ENCODE data around the gene EPHA6. TPM values are rescaled to one million over a fixed set of nuclear protein-coding genes. Genes with fewer than 3 reads are reported as not detected.

EPHA6 gene
- total and polyA plus RNA-seq, 10 of the 15 experiments (the other 5 are each of a cell fraction or from before 2014, with no cell fraction given), result not detected

DNA sequence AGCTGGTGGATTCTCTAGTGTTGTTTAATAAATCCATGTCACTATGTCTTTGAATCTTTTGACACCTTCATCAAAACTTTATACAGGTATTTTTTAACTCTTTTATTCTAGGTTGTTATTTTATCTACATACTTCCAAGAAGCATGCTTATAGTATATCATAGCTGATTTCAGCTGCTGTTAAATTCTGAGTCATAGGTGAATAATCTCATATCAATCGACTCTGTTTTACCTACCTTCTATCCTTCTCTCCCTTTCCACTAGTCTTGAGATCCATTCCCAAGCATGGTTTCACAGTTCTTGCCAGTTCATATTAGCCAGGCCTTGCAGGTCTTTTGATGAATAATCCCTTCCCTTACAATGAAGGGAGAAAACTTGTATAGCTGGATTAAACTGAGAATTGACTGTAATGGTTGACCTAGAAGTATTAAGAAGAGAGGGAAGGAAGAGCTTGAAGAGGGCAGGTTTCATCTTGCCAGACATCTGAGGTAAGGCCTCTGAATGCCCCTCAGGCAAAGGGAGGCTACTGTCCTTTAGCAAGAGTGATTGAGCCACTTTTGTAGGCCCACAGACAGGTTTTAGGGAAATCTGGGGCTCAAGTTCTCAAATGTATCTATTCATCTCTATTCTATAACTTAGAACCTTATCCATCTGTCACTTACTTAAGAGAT, 146.4 kb downstream of the EPHA6 start (continued):
- no peak for TF ChIP-seq ATF7 (IDR thresholded peaks at IDR 0.05; ENCODE audit: low read depth)

DNA sequence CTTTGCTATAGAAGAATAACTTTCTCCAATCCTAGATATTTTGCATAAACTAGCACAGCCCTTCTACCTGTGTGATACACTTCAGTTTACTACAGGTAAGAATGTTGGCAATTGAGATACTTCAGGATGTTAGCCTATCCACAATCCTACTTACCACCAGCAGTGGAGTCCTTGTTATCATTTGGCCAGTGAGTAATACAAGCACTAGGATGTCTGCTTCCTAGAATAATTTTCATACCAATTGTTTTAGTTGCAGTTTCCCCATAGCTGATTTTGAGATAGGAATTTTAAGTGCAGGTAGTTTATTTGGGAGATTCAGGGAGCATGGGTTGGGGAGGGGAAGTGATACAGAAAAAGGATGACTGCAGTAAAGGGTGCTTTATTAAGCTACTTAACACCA, 147.2 kb downstream of the EPHA6 start:
- in situ Hi-C loops (cut with MboI), result no loop called here
- TF ChIP-seq BCL11A (IDR thresholded peaks at IDR 0.05; ENCODE audit: low read depth, low read length), result no peak
- TF ChIP-seq, protein P1, sequence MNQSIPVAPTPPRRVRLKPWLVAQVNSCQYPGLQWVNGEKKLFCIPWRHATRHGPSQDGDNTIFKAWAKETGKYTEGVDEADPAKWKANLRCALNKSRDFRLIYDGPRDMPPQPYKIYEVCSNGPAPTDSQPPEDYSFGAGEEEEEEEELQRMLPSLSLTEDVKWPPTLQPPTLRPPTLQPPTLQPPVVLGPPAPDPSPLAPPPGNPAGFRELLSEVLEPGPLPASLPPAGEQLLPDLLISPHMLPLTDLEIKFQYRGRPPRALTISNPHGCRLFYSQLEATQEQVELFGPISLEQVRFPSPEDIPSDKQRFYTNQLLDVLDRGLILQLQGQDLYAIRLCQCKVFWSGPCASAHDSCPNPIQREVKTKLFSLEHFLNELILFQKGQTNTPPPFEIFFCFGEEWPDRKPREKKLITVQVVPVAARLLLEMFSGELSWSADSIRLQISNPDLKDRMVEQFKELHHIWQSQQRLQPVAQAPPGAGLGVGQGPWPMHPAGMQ (IDR thresholded peaks at IDR 0.05; ENCODE audit: borderline replicate concordance), result no peak
- no peak for TF ChIP-seq PAX8 (IDR thresholded peaks at IDR 0.05)
- TF ChIP-seq ZZZ3 (IDR thresholded peaks at IDR 0.05; ENCODE audit: control insufficient read depth, insufficient read length, low read depth), result no peak
- TF ChIP-seq SRF (IDR thresholded peaks at IDR 0.05; ENCODE audit: low read depth in 2 of 2, low read length in 2 of 2), result no peak
- TF ChIP-seq, protein P2, sequence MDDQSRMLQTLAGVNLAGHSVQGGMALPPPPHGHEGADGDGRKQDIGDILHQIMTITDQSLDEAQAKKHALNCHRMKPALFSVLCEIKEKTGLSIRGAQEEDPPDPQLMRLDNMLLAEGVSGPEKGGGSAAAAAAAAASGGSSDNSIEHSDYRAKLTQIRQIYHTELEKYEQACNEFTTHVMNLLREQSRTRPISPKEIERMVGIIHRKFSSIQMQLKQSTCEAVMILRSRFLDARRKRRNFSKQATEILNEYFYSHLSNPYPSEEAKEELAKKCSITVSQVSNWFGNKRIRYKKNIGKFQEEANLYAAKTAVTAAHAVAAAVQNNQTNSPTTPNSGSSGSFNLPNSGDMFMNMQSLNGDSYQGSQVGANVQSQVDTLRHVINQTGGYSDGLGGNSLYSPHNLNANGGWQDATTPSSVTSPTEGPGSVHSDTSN (IDR thresholded peaks at IDR 0.05; ENCODE audit: insufficient replicate concordance, low read depth, low read length), result no peak
- no peak for TF ChIP-seq ZNF217 (IDR thresholded peaks at IDR 0.05)
- TF ChIP-seq, protein P3, sequence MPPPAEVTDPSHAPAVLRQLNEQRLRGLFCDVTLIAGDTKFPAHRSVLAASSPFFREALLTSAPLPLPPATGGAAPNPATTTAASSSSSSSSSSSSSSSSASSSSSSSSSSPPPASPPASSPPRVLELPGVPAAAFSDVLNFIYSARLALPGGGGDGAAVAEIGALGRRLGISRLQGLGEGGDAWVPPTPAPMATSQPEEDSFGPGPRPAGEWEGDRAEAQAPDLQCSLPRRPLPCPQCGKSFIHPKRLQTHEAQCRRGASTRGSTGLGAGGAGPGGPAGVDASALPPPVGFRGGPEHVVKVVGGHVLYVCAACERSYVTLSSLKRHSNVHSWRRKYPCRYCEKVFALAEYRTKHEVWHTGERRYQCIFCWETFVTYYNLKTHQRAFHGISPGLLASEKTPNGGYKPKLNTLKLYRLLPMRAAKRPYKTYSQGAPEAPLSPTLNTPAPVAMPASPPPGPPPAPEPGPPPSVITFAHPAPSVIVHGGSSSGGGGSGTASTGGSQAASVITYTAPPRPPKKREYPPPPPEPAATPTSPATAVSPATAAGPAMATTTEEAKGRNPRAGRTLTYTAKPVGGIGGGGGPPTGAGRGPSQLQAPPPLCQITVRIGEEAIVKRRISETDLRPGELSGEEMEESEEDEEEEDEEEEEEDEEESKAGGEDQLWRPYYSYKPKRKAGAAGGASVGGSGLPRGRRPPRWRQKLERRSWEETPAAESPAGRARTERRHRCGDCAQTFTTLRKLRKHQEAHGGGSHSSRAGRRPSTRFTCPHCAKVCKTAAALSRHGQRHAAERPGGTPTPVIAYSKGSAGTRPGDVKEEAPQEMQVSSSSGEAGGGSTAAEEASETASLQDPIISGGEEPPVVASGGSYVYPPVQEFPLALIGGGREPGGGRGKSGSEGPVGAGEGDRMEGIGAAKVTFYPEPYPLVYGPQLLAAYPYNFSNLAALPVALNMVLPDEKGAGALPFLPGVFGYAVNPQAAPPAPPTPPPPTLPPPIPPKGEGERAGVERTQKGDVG (CRISPR knock-in tag; IDR thresholded peaks at IDR 0.05), result no peak
- TF ChIP-seq, protein P4, sequence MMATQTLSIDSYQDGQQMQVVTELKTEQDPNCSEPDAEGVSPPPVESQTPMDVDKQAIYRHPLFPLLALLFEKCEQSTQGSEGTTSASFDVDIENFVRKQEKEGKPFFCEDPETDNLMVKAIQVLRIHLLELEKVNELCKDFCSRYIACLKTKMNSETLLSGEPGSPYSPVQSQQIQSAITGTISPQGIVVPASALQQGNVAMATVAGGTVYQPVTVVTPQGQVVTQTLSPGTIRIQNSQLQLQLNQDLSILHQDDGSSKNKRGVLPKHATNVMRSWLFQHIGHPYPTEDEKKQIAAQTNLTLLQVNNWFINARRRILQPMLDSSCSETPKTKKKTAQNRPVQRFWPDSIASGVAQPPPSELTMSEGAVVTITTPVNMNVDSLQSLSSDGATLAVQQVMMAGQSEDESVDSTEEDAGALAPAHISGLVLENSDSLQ (IDR thresholded peaks at IDR 0.05), result no peak

More for the DNA sequence above, 147.2 kb downstream of the EPHA6 start:
- Histone ChIP-seq H3K27ac (ENCODE audit: control insufficient read depth, insufficient read depth) (no peak overlapping the region), H3K36me3 (ENCODE audit: control insufficient read depth in 2 of 2, insufficient read depth in 2 of 2, low read length in 1 of 2) (no peaks in the 10 kb centered on the region), H3K9me3 (replicated peaks; ENCODE audit: control insufficient read depth, insufficient read depth, low read length) (no peaks in the 10 kb centered on the region), H3K27me3 (replicated peaks in 1 of 2; ENCODE audit: control insufficient read depth in 2 of 2, insufficient read depth in 2 of 2, low read length in 1 of 2) (no peaks in the 10 kb centered on the region), H3K4me3 (no peak overlapping the region), H4K20me1 (ENCODE audit: control insufficient read depth, insufficient read depth) (no peaks in the 10 kb centered on the region), H3K79me2 (ENCODE audit: control insufficient read depth, insufficient read depth, low read length) (no peaks in the 10 kb centered on the region), H2AFZ (ENCODE audit: control insufficient read depth, low read depth, low read length) (no peak overlapping the region), H3K9ac (ENCODE audit: control insufficient read depth, insufficient read depth, low read length) (no peak overlapping the region), H3K4me1 (ENCODE audit: control insufficient read depth, insufficient read depth, low read length) (no peaks in the 10 kb centered on the region), H3K4me2 (ENCODE audit: control insufficient read depth, insufficient read depth) (no peak overlapping the region)
- ChIA-PET SMC1A (ENCODE audit: uncharacterized antibody, unreplicated experiment) (no interaction called here), CTCF (interaction anchor here (1.2 kb wide), 1 partner anchor 11 kb away, joined by 3 read pairs; no protein-coding TSS in a partner anchor), RAD21 (ENCODE audit: unreplicated experiment) (no interaction called here), POLR2A (no interaction called here)
- intact Hi-C loops (cut with micrococcal nuclease; ENCODE audit: unreplicated experiment), result no loop called here
- DNase-seq (ENCODE audit: low read depth, low spot score), result no peak
- no TSS peak for BruUV-seq (replicated peaks)
- no peak for FAIRE-seq
- ATAC-seq, result no peak

Measured in GM12878 (cell line).